ENCODE results near the gene CHD9NB. TPM values are rescaled to one million over a fixed set of nuclear protein-coding genes. Genes with fewer than 3 reads are reported as not detected.

CHD9NB gene
- polyA plus RNA-seq, 1 of the 3 experiments (the other 2 are of a cell fraction), result 2.7 TPM

DNA sequence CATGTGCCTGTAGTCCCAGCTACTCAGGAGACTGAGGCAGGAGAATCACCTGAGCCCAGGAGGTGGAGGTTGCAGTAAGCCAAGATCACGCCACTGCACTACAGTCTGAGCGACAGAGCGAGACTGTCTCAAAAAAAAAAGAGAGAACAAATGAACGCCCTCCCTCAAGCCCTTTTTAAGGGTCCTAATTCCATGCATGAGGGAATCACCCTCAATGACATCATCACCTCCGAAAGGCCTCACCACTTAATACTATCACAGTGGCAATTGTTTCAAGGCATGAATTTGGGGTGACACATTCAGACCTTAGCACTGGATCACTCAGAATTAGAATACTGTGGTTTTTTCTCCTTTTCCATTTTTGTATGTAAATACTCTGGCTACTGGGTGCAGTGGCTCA lies 57.8 kb downstream of the CHD9NB start:
- Histone ChIP-seq H4K20me1 (ENCODE audit: insufficient read depth) (no peaks in the 10 kb centered on the region), H3K4me3 (ENCODE audit: low read depth in 2 of 2, low read length in 1 of 2) (no peak overlapping the region), H2AFZ (ENCODE audit: low read depth) (no peak overlapping the region), H3F3A (replicated peaks; ENCODE audit: insufficient read depth) (no peaks in the 10 kb centered on the region), H3K4me1 (ENCODE audit: control insufficient read depth in 1 of 2, insufficient read depth in 2 of 2, low read depth in 1 of 2, low read length in 1 of 2) (no peaks in the 10 kb centered on the region), H3K4me2 (no peak overlapping the region), H3K27ac (ENCODE audit: low read depth in 2 of 2, low read length in 1 of 2) (no peak overlapping the region), H3K9ac (no peak overlapping the region), H3K9me3 (no peaks in the 10 kb centered on the region), H3K27me3 (ENCODE audit: insufficient read depth) (no peaks in the 10 kb centered on the region), H3K9me2 (no peaks in the 10 kb centered on the region), H3K36me3 (replicated peaks in 1 of 2; ENCODE audit: control insufficient read depth in 1 of 2, insufficient read depth in 2 of 2, low read length in 1 of 2) (no peaks in the 10 kb centered on the region), H3K79me2 (ENCODE audit: insufficient read depth) (no peaks in the 10 kb centered on the region)
- DNase-seq, result no peak
- ChIA-PET CTCF (no interaction called here), POLR2A (no interaction called here)
- no peak for TF ChIP-seq RXRA (IDR thresholded peaks at IDR 0.05; ENCODE audit: borderline replicate concordance, low read depth)
- TF ChIP-seq NFIC (IDR thresholded peaks at IDR 0.05; ENCODE audit: borderline replicate concordance), result no peak
- TF ChIP-seq USF1 (IDR thresholded peaks at IDR 0.05; ENCODE audit: borderline replicate concordance, low read depth), result no peak
- no peak for TF ChIP-seq IRF3 (IDR thresholded peaks at IDR 0.05; ENCODE audit: low read depth, low read length)
- no peak for TF ChIP-seq GABPA (IDR thresholded peaks at IDR 0.05; ENCODE audit: low read depth)
- TF ChIP-seq CTCF (IDR thresholded peaks at IDR 0.05), result no peak
- TF ChIP-seq GATA2 (CRISPR knock-in tag; IDR thresholded peaks at IDR 0.05), result no peak
- no peak for TF ChIP-seq FOXJ3 (CRISPR knock-in tag; IDR thresholded peaks at IDR 0.05)
- TF ChIP-seq ELF1 (IDR thresholded peaks at IDR 0.05), result no peak
- no peak for TF ChIP-seq POLR2AphosphoS5 (IDR thresholded peaks at IDR 0.05; ENCODE audit: low read depth, low read length)
- no peak for TF ChIP-seq SMC3 (IDR thresholded peaks at IDR 0.05; ENCODE audit: low read depth, low read length)
- no peak for TF ChIP-seq MXI1 (IDR thresholded peaks at IDR 0.05; ENCODE audit: low read depth, low read length)
- no peak for TF ChIP-seq MEF2A (IDR thresholded peaks at IDR 0.05; ENCODE audit: borderline replicate concordance, low read depth)
- no peak for TF ChIP-seq SIN3A (IDR thresholded peaks at IDR 0.05; ENCODE audit: borderline replicate concordance, low read depth, low read length)
- TF ChIP-seq FOXM1 (IDR thresholded peaks at IDR 0.05; ENCODE audit: low read depth), result no peak
- TF ChIP-seq FOSL2 (IDR thresholded peaks at IDR 0.05; ENCODE audit: borderline replicate concordance, low read depth), result no peak
- TF ChIP-seq RFX5 (IDR thresholded peaks at IDR 0.05; ENCODE audit: low read length), result no peak
- TF ChIP-seq CHD2 (IDR thresholded peaks at IDR 0.05; ENCODE audit: low read length, partially characterized antibody), result no peak
- TF ChIP-seq, protein P1, sequence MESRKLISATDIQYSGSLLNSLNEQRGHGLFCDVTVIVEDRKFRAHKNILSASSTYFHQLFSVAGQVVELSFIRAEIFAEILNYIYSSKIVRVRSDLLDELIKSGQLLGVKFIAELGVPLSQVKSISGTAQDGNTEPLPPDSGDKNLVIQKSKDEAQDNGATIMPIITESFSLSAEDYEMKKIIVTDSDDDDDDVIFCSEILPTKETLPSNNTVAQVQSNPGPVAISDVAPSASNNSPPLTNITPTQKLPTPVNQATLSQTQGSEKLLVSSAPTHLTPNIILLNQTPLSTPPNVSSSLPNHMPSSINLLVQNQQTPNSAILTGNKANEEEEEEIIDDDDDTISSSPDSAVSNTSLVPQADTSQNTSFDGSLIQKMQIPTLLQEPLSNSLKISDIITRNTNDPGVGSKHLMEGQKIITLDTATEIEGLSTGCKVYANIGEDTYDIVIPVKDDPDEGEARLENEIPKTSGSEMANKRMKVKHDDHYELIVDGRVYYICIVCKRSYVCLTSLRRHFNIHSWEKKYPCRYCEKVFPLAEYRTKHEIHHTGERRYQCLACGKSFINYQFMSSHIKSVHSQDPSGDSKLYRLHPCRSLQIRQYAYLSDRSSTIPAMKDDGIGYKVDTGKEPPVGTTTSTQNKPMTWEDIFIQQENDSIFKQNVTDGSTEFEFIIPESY (IDR thresholded peaks at IDR 0.05; ENCODE audit: borderline replicate concordance, low read depth), result no peak
- 55% methylated on average over 5 of the region's 5 CpGs for WGBS (ENCODE audit: low lambda C conversion rate)
